ENCODE measurements around the gene DIAPH1. TPM values are rescaled to one million over a fixed set of nuclear protein-coding genes. Genes with fewer than 3 reads are reported as not detected.

Gene DIAPH1
- total RNA-seq, 1 experiment from 2014 or later: 142 TPM

DNA sequence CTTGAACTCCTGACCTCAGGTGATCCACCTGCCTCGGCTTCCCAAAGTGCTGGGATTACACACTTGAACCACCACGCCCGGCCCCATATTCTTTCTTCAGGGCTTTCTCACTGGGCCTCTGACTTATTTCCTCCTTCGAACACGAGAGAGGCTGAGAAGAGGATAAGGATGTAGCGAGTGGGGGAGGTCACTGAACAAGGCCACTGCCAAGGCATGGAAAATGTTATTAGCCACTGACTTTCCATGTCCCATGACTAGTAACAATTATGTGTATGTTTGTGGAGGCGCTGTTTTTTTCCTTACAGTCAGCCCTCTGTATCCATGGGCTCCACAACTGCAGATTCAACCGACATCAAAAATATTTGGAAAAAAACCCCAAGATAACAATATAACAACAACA, 44.7 kb upstream of the DIAPH1 start:
- H2AFZ ChIP-seq (ENCODE audit: low read depth, low read length, poor library complexity, severe bottlenecking): no peak overlapping the region
- H3K79me2 ChIP-seq (ENCODE audit: insufficient read depth, low read length): no peaks in the 10 kb centered on the region
- no TSS peak for BruUV-seq (replicated peaks)
- peaks cover 4% of the 10 kb centered on the region; the same call in 1 of the 2 replicates for H4K20me1 ChIP-seq (ENCODE audit: insufficient read depth)
- ChIA-PET RAD21 (ENCODE audit: low non-redundant PET in 1 of 2, low total read pairs in 2 of 2, uncharacterized antibody in 2 of 2, unreplicated experiment in 2 of 2) (no interaction called here), CTCF (no interaction called here), POLR2A (no interaction called here)
- H3K9ac ChIP-seq (ENCODE audit: low read length): no peak overlapping the region
- intact Hi-C loops (cut with micrococcal nuclease): loop anchor here (10.0 kb wide), 1 partner anchor 481 kb away; no protein-coding TSS in a partner anchor
- TF ChIP-seq EZH2phosphoT487 (IDR thresholded peaks at IDR 0.05; ENCODE audit: borderline replicate concordance) (no peak), YY1 (IDR thresholded peaks at IDR 0.05; ENCODE audit: extremely low read depth, insufficient replicate concordance, low read depth, low read length) (no peak), FOSL1 (IDR thresholded peaks at IDR 0.05; ENCODE audit: low read depth) (no peak), EGR1 (IDR thresholded peaks at IDR 0.05; ENCODE audit: low read depth) (no peak), EZH2 (IDR thresholded peaks at IDR 0.05) (no peak), CEBPB (IDR thresholded peaks at IDR 0.05; ENCODE audit: low read depth) (no peak), JUND (IDR thresholded peaks at IDR 0.05) (no peak)
- TF ChIP-seq, protein P1, sequence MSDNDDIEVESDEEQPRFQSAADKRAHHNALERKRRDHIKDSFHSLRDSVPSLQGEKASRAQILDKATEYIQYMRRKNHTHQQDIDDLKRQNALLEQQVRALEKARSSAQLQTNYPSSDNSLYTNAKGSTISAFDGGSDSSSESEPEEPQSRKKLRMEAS (IDR thresholded peaks at IDR 0.05): no peak
- no peak overlapping the region for H3K4me3 ChIP-seq (replicated peaks in 1 of 2; ENCODE audit: low read depth in 1 of 2, low read length in 2 of 2)
- no peak for DNase-seq (ENCODE audit: low read depth, low spot score)
- no peaks in the 10 kb centered on the region for H3K36me3 ChIP-seq (ENCODE audit: control insufficient read depth in 1 of 2, insufficient read depth in 2 of 2, low read length in 2 of 2)
- no peak overlapping the region for H3K4me2 ChIP-seq (ENCODE audit: low read length)
- H3K27me3 ChIP-seq (ENCODE audit: insufficient read depth, low read length): no peaks in the 10 kb centered on the region
- no peak for ATAC-seq
- H3K9me3 ChIP-seq (ENCODE audit: control insufficient read depth in 1 of 2, insufficient read depth in 1 of 2, low read depth in 1 of 2, low read length in 2 of 2): no peaks in the 10 kb centered on the region
- H3K4me1 ChIP-seq (ENCODE audit: control insufficient read depth in 1 of 2, insufficient read depth in 2 of 2, low read length in 2 of 2): peaks cover 0 to 9% of the 10 kb centered on the region in 2 experiments; a peak in 2 of 4 replicates
- H3K27ac ChIP-seq (ENCODE audit: low read depth, low read length): no peak overlapping the region
- no peaks in the 10 kb centered on the region for H3K9me2 ChIP-seq (ENCODE audit: insufficient read depth)

DNA sequence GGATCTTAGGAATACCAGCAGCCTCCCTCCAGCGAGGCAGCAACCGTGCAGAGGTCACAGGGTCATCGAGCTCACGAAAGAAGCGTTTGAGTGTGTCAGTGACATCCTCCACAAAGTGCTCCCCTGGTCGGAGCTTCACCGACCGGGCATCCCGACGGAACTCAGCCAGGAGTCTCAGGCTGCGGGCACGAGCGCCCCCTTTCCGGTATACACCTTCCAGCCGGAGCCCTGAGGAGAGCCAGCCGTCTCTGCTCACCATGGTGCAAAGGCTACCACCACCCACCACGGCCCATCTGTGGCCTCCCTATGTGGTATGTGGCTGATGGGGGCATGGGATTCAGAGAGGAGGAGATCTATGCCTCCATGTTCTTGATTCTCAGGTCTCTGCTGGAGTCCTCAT, 43.2 kb upstream of the DIAPH1 start:
- no peaks in the 10 kb centered on the region for H3K9me2 ChIP-seq (ENCODE audit: insufficient read depth)
- no peaks in the 10 kb centered on the region for H3K79me2 ChIP-seq (ENCODE audit: insufficient read depth, low read length)
- no TSS peak for BruUV-seq (replicated peaks)
- POLR2A ChIA-PET: interaction anchor here (0.5 kb wide), 1 partner anchor 224 kb away, joined by 3 read pairs; no protein-coding TSS in a partner anchor
- no peak overlapping the region for H3K9ac ChIP-seq (ENCODE audit: low read length)
- no peak overlapping the region for H3K4me2 ChIP-seq (ENCODE audit: low read length)
- no peaks in the 10 kb centered on the region for H3K9me3 ChIP-seq (ENCODE audit: control insufficient read depth in 1 of 2, insufficient read depth in 1 of 2, low read depth in 1 of 2, low read length in 2 of 2)
- H3K4me3 ChIP-seq (replicated peaks in 1 of 2; ENCODE audit: low read depth in 1 of 2, low read length in 2 of 2): no peak overlapping the region
- H3K4me1 ChIP-seq (ENCODE audit: control insufficient read depth in 1 of 2, insufficient read depth in 2 of 2, low read length in 2 of 2): peaks cover 0 to 19% of the 10 kb centered on the region in 2 experiments; a peak in 2 of 4 replicates
- peaks cover 4% of the 10 kb centered on the region; the same call in 1 of the 2 replicates for H4K20me1 ChIP-seq (ENCODE audit: insufficient read depth)
- intact Hi-C loops (cut with micrococcal nuclease): loop anchor here (10.0 kb wide), 1 partner anchor 483 kb away; no protein-coding TSS in a partner anchor
- no peak for DNase-seq (ENCODE audit: low read depth, low spot score)
- CTCF ChIA-PET: no interaction called here
- no peak overlapping the region for H2AFZ ChIP-seq (ENCODE audit: low read depth, low read length, poor library complexity, severe bottlenecking)
- RAD21 ChIA-PET (ENCODE audit: low non-redundant PET in 1 of 2, low total read pairs in 2 of 2, uncharacterized antibody in 2 of 2, unreplicated experiment in 2 of 2): no interaction called here
- no peak for ATAC-seq
- H3K27me3 ChIP-seq (ENCODE audit: insufficient read depth, low read length): no peaks in the 10 kb centered on the region
- H3K27ac ChIP-seq (ENCODE audit: low read depth, low read length): no peak overlapping the region
- no peaks in the 10 kb centered on the region for H3K36me3 ChIP-seq (ENCODE audit: control insufficient read depth in 1 of 2, insufficient read depth in 2 of 2, low read length in 2 of 2)
- no peak for TF ChIP-seq RAD21 (IDR thresholded peaks at IDR 0.05; ENCODE audit: low read depth)
- TF ChIP-seq, protein P1 (IDR thresholded peaks at IDR 0.05): no peak
- TF ChIP-seq TCF7L2 (IDR thresholded peaks at IDR 0.05; ENCODE audit: borderline replicate concordance, extremely low read depth, insufficient read depth, insufficient read length): no peak
- TF ChIP-seq, protein P2, sequence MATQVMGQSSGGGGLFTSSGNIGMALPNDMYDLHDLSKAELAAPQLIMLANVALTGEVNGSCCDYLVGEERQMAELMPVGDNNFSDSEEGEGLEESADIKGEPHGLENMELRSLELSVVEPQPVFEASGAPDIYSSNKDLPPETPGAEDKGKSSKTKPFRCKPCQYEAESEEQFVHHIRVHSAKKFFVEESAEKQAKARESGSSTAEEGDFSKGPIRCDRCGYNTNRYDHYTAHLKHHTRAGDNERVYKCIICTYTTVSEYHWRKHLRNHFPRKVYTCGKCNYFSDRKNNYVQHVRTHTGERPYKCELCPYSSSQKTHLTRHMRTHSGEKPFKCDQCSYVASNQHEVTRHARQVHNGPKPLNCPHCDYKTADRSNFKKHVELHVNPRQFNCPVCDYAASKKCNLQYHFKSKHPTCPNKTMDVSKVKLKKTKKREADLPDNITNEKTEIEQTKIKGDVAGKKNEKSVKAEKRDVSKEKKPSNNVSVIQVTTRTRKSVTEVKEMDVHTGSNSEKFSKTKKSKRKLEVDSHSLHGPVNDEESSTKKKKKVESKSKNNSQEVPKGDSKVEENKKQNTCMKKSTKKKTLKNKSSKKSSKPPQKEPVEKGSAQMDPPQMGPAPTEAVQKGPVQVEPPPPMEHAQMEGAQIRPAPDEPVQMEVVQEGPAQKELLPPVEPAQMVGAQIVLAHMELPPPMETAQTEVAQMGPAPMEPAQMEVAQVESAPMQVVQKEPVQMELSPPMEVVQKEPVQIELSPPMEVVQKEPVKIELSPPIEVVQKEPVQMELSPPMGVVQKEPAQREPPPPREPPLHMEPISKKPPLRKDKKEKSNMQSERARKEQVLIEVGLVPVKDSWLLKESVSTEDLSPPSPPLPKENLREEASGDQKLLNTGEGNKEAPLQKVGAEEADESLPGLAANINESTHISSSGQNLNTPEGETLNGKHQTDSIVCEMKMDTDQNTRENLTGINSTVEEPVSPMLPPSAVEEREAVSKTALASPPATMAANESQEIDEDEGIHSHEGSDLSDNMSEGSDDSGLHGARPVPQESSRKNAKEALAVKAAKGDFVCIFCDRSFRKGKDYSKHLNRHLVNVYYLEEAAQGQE (IDR thresholded peaks at IDR 0.05; ENCODE audit: low read depth): no peak
- no peak for TF ChIP-seq POLR2A (IDR thresholded peaks at IDR 0.05; ENCODE audit: borderline replicate concordance, extremely low read depth, insufficient read depth, insufficient read length)
- TF ChIP-seq EGR1 (IDR thresholded peaks at IDR 0.05; ENCODE audit: low read depth): no peak
- TF ChIP-seq, protein P3, sequence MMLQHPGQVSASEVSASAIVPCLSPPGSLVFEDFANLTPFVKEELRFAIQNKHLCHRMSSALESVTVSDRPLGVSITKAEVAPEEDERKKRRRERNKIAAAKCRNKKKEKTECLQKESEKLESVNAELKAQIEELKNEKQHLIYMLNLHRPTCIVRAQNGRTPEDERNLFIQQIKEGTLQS (IDR thresholded peaks at IDR 0.05): no peak
- TF ChIP-seq SIN3A (IDR thresholded peaks at IDR 0.05; ENCODE audit: low read depth): no peak
- TF ChIP-seq, protein P4, sequence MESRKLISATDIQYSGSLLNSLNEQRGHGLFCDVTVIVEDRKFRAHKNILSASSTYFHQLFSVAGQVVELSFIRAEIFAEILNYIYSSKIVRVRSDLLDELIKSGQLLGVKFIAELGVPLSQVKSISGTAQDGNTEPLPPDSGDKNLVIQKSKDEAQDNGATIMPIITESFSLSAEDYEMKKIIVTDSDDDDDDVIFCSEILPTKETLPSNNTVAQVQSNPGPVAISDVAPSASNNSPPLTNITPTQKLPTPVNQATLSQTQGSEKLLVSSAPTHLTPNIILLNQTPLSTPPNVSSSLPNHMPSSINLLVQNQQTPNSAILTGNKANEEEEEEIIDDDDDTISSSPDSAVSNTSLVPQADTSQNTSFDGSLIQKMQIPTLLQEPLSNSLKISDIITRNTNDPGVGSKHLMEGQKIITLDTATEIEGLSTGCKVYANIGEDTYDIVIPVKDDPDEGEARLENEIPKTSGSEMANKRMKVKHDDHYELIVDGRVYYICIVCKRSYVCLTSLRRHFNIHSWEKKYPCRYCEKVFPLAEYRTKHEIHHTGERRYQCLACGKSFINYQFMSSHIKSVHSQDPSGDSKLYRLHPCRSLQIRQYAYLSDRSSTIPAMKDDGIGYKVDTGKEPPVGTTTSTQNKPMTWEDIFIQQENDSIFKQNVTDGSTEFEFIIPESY (IDR thresholded peaks at IDR 0.05; ENCODE audit: extremely low read depth, insufficient replicate concordance, low read length): no peak

Data from HCT116 (cell line).